ENCODE results near the gene SPTBN1. TPM values are rescaled to one million over a fixed set of nuclear protein-coding genes. Genes with fewer than 3 reads are reported as not detected.

Gene SPTBN1
- total and polyA plus RNA-seq, 2 of the 4 experiments (the other 2 are of a cell fraction): 49.1 to 241 TPM

- Histone ChIP-seq H4K8ac (ENCODE audit: low read depth in 2 of 2, low read length in 2 of 2) (no peak overlapping the region), H2AK9ac (replicated peaks; ENCODE audit: low read depth, low read length, poor library complexity) (no peak overlapping the region), H4K20me1 (ENCODE audit: insufficient read depth, low read length) (peaks cover 65% of the 10 kb centered on the region), H3K4ac (ENCODE audit: low read depth, low read length) (no peak overlapping the region), H3K4me3 (ENCODE audit: insufficient read depth, low read depth, low read length) (no peak overlapping the region), H2BK20ac (ENCODE audit: low read depth, low read length) (no peak overlapping the region), H3K36me3 (ENCODE audit: control insufficient read depth, insufficient read depth, low read length) (no peaks in the 10 kb centered on the region), H3K4me1 (ENCODE audit: control insufficient read depth, insufficient read depth, low read length) (peaks cover 20% of the 10 kb centered on the region), H2AK5ac (ENCODE audit: low read depth, low read length) (no peak overlapping the region), H2BK5ac (ENCODE audit: low read depth, low read length, poor library complexity, severe bottlenecking) (no peak overlapping the region), H4K91ac (ENCODE audit: insufficient read depth, low read depth, low read length) (no peak overlapping the region), H3K4me2 (ENCODE audit: low read depth, low read length) (no peak overlapping the region), H3K79me1 (ENCODE audit: low read depth in 1 of 2, low read length in 2 of 2) (peaks cover 27 to 85% of the 10 kb centered on the region in 2 experiments), H3K9ac (ENCODE audit: low read depth, low read length) (no peak overlapping the region), H3K56ac (ENCODE audit: extremely low read depth, insufficient read depth, low read length) (no peak overlapping the region), H4K5ac (ENCODE audit: low read depth, low read length) (no peak overlapping the region), H3K23ac (ENCODE audit: low read depth, low read length) (no peak overlapping the region), H3K14ac (replicated peaks; ENCODE audit: low read depth, low read length) (no peak overlapping the region), H3K9me1 (ENCODE audit: insufficient read depth, low read length) (peaks cover 34% of the 10 kb centered on the region), H3K18ac (ENCODE audit: low read depth, low read length) (no peak overlapping the region), H2BK15ac (ENCODE audit: low read depth, low read length) (no peak overlapping the region), H2AFZ (replicated peaks; ENCODE audit: low read length, poor library complexity) (no peak overlapping the region), H3K9me3 (ENCODE audit: control insufficient read depth, insufficient read depth, low read length) (no peaks in the 10 kb centered on the region), H2BK120ac (ENCODE audit: low read depth, low read length) (no peak overlapping the region), H3K27me3 (ENCODE audit: control insufficient read depth, insufficient read depth, low read length) (no peaks in the 10 kb centered on the region), H3K27ac (ENCODE audit: insufficient read depth, low read length) (no peak overlapping the region)
- intact Hi-C loops (cut with micrococcal nuclease): no loop called here
- WGBS, 2 experiments (ENCODE audit: extremely low coverage in 2 of 2, insufficient read length in 1 of 2): 100% methylated on average over 1 of the region's 2 CpGs; no CpG with 5 or more reads in 1 of the 2 experiments
- ChIA-PET CTCF (no interaction called here), POLR2A (ENCODE audit: unreplicated experiment) (no interaction called here)
- no TSS peak for BruUV-seq (replicated peaks)
- DNase-seq (no peak), ATAC-seq (ENCODE audit: low read depth) (no peak)
- dilution Hi-C loops (cut with HindIII; ENCODE audit: low sequenced_read_pairs, unreplicated experiment): no loop called here
- in situ Hi-C loops (cut with MboI; ENCODE audit: low sequenced_read_pairs): no loop called here
- TF ChIP-seq RCOR1 (IDR thresholded peaks at IDR 0.05; ENCODE audit: insufficient replicate concordance, low read length): no peak
- no peak for TF ChIP-seq POLR2A (IDR thresholded peaks at IDR 0.05; ENCODE audit: low read depth, low read length)
- no peak for TF ChIP-seq USF2 (IDR thresholded peaks at IDR 0.05; ENCODE audit: low read depth, low read length)
- TF ChIP-seq RFX5 (IDR thresholded peaks at IDR 0.05; ENCODE audit: low read depth, low read length): no peak
- no peak for TF ChIP-seq RAD21 (IDR thresholded peaks at IDR 0.05; ENCODE audit: low read length)
- TF ChIP-seq CEBPB (IDR thresholded peaks at IDR 0.05; ENCODE audit: low read depth, low read length): no peak
- no peak for TF ChIP-seq FOS (IDR thresholded peaks at IDR 0.05; ENCODE audit: low read depth, low read length)
- TF ChIP-seq SMC3 (IDR thresholded peaks at IDR 0.05; ENCODE audit: low read depth, low read length): no peak
- TF ChIP-seq CHD1 (IDR thresholded peaks at IDR 0.05; ENCODE audit: low read depth, low read length): no peak
- TF ChIP-seq MAFK (IDR thresholded peaks at IDR 0.05; ENCODE audit: low read depth, low read length): no peak
- TF ChIP-seq MAZ (IDR thresholded peaks at IDR 0.05; ENCODE audit: borderline replicate concordance, low read depth, low read length): no peak
Measured at GRCh38 chr2:54480025-54480424, 23.9 kb downstream of the SPTBN1 start.

Measured in IMR-90 (cell line).